Activated naive CD8-positive, alpha-beta T cell treated with anti-CD3 and anti-CD28 coated beads for 36 hours (primary cell): ENCODE results near the gene KCNAB2. TPM values are rescaled to one million over a fixed set of nuclear protein-coding genes. Genes with fewer than 3 reads are reported as not detected.

Source experiments
- DNase-seq: peaks from one replicate; pipeline ENCODE4 v3.0.0; 2021
- H3K27ac Mint-ChIP-seq: one replicate; pipeline ENCODE4 v1.8.0; 2022; ENCODE audit warnings: mild to moderate bottlenecking, moderate library complexity, mixed read lengths
- H3K27me3 Mint-ChIP-seq: one replicate; pipeline ENCODE4 v1.8.0; 2022; ENCODE audit warnings: mild to moderate bottlenecking, mixed read lengths
- H3K36me3 Mint-ChIP-seq: one replicate; pipeline ENCODE4 v1.8.0; 2021; ENCODE audit warnings: mild to moderate bottlenecking, mixed read lengths
- H3K4me1 Mint-ChIP-seq: one replicate; pipeline ENCODE4 v1.8.0; 2021; ENCODE audit warnings: mixed read lengths
- H3K4me3 Mint-ChIP-seq: one replicate; pipeline ENCODE4 v1.8.0; 2022; ENCODE audit warnings: mild to moderate bottlenecking, moderate library complexity, mixed read lengths
- H3K9me3 Mint-ChIP-seq: one replicate; pipeline ENCODE4 v1.8.0; 2022; ENCODE audit warnings: mixed read lengths
- total RNA-seq, 2 experiments: library from RNA; stranded (reverse); gene quantifications; one replicate each; pipeline ENCODE4 v1.2.3, GENCODE V29; 2021

KCNAB2 gene
- total RNA-seq = 100 to 1,000 TPM; 209 to 218 TPM

DNA sequence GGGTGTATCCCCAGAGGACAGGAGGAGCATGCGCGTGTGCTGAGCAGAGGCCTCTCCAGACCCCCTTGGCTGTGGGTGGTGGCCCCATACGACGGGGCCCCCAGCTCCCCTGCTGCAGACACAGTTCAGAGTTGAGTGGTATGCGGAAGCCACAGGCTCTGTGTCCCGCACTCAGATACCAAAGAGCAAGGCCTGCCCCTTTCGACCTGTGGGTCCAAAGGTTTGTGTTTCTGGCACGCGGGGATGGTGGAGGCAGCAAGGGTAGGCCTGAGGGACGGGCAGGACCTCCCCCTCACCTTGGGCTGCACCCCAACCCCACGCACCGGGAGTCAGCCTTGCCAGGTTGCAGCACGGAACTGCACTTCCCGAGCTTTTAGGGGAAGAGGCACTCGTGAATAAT is at the start of gene KCNAB2:
Gene KCNAB2, plus strand, starts transcription at position 328 of the 400 bp plus-strand sequence. CDS start 5,649 bp downstream, outside the sequence.
- no peak for DNase-seq
- peaks cover 12% of the 10 kb centered on the region for H3K4me1 Mint-ChIP-seq
- no peak within 1 kb of the TSS for H3K4me3 Mint-ChIP-seq
- no peaks in the 10 kb centered on the region for H3K27me3 Mint-ChIP-seq
- peaks cover 19% of the 10 kb centered on the region for H3K36me3 Mint-ChIP-seq
- no peaks in the 10 kb centered on the region for H3K9me3 Mint-ChIP-seq
- no peak within 1 kb of the TSS for H3K27ac Mint-ChIP-seq

- H3K4me1 Mint-ChIP-seq = peaks cover 19% of the 10 kb centered on the region
- H3K4me3 Mint-ChIP-seq = no peak overlapping the region
- no peaks in the 10 kb centered on the region for H3K36me3 Mint-ChIP-seq
- no peak overlapping the region for H3K27ac Mint-ChIP-seq
- no peaks in the 10 kb centered on the region for H3K27me3 Mint-ChIP-seq
- DNase-seq = no peak
- H3K9me3 Mint-ChIP-seq = no peaks in the 10 kb centered on the region
These were observed 48.9 kb upstream of the KCNAB2 start for GRCh38 chr1:5996641-5997270.

- peaks cover 24% of the 10 kb centered on the region for H3K4me1 Mint-ChIP-seq
- H3K27me3 Mint-ChIP-seq = no peaks in the 10 kb centered on the region
- H3K27ac Mint-ChIP-seq = no peak overlapping the region
- H3K4me3 Mint-ChIP-seq = no peak overlapping the region
- no peaks in the 10 kb centered on the region for H3K36me3 Mint-ChIP-seq
- no peaks in the 10 kb centered on the region for H3K9me3 Mint-ChIP-seq
- DNase-seq = no peak
These were observed 48.4 kb upstream of the KCNAB2 start for GRCh38 chr1:5997316-5997715.

DNA sequence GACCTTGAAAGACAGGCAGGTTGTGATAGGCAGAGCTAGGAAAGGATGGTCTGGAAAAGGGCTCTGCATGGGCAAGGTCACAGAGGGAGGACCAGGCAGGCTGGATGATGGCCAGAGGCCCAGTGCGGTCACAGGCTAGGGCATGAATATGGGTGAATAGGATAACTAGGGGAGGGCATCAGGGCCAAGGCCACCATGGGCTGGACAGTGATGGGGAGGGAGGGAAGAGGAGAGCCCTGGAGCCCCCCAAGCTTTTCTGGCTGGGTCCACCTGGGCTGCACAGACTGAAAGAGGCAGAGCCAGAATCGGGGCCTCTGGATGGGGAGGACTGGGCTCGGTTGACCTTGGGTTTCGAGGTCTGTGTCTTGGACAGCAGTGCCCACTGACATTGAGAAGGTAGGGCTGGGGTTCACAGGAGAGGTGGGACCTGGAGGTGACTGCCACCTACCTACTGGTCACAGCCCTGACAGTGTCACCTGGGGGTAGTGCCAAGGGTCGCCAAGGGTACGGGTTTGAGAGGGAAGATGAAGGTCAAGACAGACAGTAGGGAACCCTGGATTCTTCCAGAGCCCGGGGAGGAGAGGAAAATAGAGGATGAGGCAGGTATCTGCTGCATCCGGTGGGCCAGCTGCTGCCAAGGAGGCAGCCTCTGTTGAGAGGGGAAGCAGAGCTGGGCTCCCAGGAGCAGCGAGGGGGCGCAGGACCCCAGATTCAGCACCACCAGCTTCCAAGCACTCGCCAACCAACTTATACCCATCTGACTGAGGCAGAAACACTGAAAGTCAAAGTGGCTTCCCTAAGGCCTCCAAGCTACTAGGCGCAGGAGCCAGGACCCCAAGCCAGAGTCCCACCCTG is 47.4 kb upstream of the KCNAB2 start:
- Mint-ChIP-seq H3K4me1 (peaks cover 26% of the 10 kb centered on the region), H3K27me3 (no peaks in the 10 kb centered on the region), H3K27ac (peak overlapping the region; percentile 13), H3K9me3 (no peaks in the 10 kb centered on the region), H3K4me3 (no peak overlapping the region), H3K36me3 (no peaks in the 10 kb centered on the region)
- no peak for DNase-seq

GRCh38 chr1:5998906-5999301 is 46.8 kb upstream of the KCNAB2 start:
- H3K4me1 Mint-ChIP-seq = peaks cover 28% of the 10 kb centered on the region
- no peaks in the 10 kb centered on the region for H3K27me3 Mint-ChIP-seq
- no peak for DNase-seq
- H3K9me3 Mint-ChIP-seq = no peaks in the 10 kb centered on the region
- H3K27ac Mint-ChIP-seq = no peak overlapping the region
- no peak overlapping the region for H3K4me3 Mint-ChIP-seq
- no peaks in the 10 kb centered on the region for H3K36me3 Mint-ChIP-seq

DNA sequence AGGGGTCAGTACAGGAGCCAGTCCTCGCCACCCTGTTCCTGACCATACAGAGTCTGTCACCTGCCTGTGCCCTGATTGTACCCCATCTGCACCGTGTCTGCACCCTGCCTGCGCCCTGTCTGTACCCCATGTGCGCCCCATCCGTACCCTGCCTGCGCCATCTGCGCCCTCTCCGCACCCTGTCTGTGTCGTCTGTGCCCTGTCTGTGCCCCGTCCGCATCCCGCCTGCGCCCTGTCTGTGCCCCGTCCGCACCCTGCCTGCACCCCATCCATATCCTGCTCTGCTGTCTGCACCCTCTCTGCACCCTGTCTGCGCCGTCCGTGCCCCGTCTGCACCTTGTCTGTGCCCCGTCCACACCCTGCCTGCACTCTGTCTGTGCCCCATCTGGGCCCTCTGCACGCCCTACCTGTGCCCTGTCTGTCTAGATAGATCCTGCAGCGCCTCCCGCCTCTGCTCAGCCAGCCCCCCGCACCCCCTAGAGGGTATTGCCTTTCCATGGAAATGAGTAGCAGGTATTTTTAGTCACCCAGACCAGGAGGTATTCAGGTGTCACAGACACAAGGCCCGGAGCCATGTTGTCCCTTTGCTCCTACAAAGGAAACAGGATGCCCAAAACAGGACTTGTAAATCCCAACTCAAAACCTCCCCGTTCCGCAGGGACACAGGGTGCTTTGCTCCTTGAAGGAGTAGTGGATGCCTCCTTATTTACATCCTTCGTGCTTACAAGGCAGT is 45.8 kb upstream of the KCNAB2 start:
- Mint-ChIP-seq H3K4me1 (peaks cover 19% of the 10 kb centered on the region), H3K4me3 (no peak overlapping the region), H3K27ac (no peak overlapping the region), H3K27me3 (no peaks in the 10 kb centered on the region), H3K9me3 (no peaks in the 10 kb centered on the region), H3K36me3 (no peaks in the 10 kb centered on the region)
- no peak for DNase-seq

DNA sequence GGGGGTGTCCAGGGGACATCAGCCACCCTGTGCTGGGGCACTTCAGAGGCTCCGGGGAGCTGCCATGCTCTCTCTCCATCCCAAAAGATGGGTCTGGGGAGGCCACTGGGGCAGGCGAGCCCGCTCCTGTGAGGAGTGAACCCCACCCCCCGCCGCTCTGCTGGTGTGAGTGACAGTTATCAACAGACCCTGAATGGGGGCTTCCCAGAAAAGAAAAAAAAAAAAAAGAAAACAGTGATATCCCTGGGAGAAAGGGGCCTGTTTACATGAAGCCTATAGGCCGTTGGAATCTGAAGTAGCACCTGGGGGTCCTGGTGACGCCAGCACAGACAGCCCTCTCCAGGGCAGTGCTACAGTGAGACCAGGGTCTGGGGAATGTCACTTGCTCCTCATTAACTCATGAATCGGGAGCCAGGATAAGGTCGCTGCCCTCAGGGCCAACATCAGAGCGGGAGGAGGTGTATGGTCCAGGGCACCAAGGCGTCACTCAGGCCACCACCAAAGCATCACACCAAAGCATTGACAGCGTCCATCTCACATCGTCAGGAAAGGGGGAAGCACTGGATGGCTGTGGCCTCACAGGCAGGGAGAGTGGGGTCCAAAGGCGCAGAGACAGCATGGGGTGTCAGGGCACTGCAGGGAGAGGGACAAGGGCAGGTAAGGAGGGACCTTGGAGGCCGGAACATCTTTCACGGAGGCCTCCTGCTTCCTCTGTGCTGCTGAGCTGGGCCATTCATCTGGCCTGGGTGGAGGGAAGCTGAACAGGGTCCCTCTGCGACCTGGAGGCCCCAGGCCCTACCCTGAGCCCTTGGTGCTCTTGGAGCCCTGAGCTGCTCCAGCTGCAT is 45.0 kb upstream of the KCNAB2 start:
- Mint-ChIP-seq H3K27me3 (no peaks in the 10 kb centered on the region), H3K36me3 (no peaks in the 10 kb centered on the region), H3K9me3 (no peaks in the 10 kb centered on the region), H3K27ac (no peak overlapping the region), H3K4me3 (no peak overlapping the region), H3K4me1 (peaks cover 18% of the 10 kb centered on the region)
- DNase-seq = no peak

DNA sequence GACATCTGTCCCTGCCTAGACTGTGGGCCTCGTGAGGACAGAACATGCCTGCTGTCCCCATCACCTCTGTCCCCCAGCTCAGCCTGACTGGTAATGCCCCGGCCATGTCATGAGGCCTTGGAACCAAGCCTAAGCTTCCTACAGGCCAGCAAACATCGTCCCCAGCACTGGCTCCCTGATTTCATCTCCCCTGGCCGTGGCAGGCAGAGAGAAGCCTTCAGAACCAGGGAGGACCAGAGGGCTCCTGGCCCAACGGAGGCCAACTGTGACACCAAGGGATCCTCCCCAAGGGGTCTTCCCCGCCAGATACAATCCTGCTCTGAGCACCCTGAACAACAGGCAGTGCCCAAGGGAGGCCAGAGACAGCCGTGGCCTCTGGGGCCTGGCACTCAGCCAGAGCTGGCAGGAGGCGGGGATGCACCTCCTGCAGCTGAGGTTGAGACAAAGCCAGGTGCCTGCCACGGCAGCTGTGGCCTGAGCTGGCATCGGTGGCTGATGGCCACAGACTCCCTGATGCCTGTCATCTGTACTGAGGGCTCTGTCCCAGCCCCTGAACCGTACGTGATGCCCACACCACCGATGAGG is 43.6 kb upstream of the KCNAB2 start:
- Mint-ChIP-seq H3K4me1 (peaks cover 21% of the 10 kb centered on the region), H3K9me3 (no peaks in the 10 kb centered on the region), H3K36me3 (no peaks in the 10 kb centered on the region), H3K4me3 (no peak overlapping the region), H3K27ac (no peak overlapping the region), H3K27me3 (no peaks in the 10 kb centered on the region)
- DNase-seq = no peak

DNA sequence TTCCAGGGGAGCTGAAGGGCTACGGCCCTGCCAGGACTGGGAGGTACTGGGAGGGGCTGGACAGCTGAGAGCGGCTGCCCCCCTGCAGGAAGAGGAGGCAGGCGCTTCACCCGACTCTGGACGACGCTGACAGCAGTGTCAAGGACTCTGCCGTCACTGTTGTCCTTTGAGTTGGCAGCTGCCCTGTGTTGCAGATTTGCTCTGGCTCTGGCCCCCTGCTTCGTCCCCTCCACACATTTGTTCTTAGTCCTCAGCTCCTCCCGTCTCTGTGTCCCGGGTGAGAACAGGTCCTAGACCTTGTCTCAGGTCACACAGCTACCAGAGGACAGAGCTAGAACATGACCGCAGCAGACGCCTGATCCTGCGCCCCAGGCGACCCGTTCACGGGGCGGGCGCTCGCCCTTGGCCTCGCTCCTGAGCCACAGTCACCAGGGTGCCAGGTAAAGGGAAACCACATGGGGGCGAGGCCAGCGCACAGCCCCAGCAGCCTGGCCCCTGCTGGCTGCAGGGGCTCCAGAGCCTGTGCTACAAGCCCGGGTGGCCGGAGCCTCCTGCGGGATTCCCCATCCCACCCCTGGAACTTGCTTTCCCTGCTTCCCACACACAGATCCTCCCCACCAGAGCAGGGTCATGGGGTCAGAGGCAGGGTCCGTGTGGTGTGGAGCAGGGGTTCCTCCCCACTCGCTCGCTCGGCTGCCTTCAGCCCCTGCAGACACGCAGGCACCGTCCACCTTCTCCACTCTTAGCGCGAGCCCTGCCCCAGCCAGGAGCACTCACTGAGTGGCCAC is 42.8 kb upstream of the KCNAB2 start:
- Mint-ChIP-seq H3K4me3 (no peak overlapping the region), H3K27me3 (no peaks in the 10 kb centered on the region), H3K9me3 (no peaks in the 10 kb centered on the region), H3K4me1 (peaks cover 24% of the 10 kb centered on the region), H3K27ac (no peak overlapping the region), H3K36me3 (no peaks in the 10 kb centered on the region)
- DNase-seq = no peak

DNA sequence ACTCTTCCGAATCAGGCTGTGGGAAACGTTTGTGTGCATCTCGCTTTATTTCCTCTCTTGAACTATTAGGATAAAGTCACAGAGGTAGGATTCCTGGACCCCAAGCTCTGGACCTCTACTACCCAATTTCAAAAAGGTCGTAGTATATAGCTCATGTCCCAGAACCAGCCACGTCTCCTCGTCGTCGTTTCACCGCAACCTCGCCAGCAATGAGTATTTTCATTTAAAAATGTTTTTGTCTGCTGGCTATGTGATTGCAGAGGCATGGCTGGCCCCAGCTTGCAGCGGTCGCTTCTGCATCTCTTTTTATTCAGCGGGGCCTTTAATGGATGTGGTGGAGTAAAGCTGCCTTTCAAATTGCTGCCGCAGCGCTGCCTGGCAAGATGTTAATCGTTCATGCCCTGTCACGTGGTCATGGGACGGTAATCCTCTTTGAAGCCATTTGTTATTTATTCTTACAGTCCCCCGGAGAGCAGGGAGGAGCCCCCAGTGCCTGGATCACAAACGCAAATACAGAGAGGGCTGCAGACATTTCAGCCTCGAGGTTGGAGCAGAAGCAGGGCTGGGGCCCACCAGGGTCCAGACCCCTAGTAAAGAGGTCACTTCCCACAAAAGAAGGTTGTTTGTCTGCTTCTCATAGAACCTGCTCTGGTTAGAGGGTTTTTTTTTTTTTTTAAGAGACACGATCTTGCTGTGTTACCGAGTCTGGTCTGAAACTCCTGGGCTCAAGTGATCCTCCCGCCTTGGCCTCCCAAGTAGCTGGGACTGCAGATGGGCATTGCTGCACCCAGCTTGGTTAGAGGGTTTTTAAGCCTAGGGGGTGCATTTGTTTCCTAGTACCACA is 41.9 kb upstream of the KCNAB2 start:
- Mint-ChIP-seq H3K27me3 (no peaks in the 10 kb centered on the region), H3K4me1 (peaks cover 22% of the 10 kb centered on the region), H3K4me3 (no peak overlapping the region), H3K9me3 (no peaks in the 10 kb centered on the region), H3K27ac (no peak overlapping the region), H3K36me3 (no peaks in the 10 kb centered on the region)
- DNase-seq = no peak

DNA sequence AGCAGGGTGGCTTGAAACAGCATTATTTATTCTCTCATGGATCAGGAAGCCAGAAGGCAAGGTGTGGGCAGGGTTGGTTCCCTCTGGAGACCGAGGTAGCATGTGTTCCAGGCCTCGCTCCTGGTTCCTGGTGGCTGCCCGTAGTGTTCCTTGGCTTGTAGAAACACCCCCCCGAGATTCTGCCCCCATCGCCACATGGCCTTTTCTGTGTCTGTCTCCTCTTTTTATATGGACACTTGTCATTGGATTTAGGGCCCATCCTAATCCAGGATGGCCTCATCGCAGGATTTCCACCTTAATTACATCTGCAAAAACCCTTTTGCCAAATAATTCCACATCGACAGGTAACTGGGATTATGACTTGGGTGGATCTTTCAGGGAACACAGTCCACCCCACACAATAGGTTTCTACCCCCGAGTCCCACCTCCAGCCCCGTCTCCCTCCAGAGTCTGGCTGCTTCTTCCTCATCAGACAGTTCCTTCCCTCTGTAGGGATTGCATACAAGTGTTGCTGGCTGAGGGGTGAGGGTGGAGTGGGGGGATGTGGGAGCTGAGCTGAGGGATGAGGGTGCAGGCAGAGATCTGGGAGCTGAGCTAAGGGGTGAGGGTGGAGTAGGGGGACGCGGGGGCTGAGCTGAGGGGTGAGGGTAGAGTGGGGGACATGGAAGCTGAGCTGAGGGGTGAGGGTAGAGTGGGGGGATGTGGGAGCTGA is 41.1 kb upstream of the KCNAB2 start:
- DNase-seq = no peak
- Mint-ChIP-seq H3K4me3 (no peak overlapping the region), H3K27me3 (no peaks in the 10 kb centered on the region), H3K27ac (no peak overlapping the region), H3K4me1 (peaks cover 25% of the 10 kb centered on the region), H3K9me3 (no peaks in the 10 kb centered on the region), H3K36me3 (no peaks in the 10 kb centered on the region)

DNA sequence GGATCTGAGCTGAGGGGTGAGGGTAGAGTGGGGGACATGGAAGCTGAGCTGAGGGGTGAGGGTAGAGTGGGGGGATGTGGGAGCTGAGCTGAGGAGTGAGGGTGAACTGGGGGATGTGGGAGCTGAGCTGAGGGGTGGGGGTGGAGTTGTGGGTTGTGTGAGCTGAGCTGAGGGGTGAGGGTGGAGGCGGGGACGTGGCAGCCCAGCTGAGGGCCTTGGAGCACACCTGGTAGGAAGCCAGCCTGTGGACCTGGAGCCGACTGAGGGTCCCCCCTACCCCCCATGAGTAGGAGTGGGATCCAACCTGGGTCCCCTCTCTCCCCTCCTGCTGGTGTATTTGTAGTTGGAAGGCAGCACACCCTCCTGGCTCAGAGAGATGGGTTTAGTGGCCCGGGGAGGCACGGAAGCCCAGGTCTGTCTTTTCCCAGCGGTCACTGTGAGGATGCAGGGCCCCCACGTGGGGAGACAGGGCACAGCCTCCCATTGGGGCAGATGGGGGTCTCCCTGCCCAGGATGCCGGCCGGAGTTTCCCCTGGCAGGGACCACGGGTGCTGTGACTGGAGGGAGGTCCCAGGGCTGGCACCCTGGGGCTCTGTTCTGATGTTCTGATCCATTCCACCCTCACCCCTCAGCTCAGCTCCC is 40.3 kb upstream of the KCNAB2 start:
- Mint-ChIP-seq H3K4me3 (no peak overlapping the region), H3K4me1 (peaks cover 25% of the 10 kb centered on the region), H3K27ac (no peak overlapping the region), H3K36me3 (no peaks in the 10 kb centered on the region), H3K27me3 (no peaks in the 10 kb centered on the region), H3K9me3 (no peaks in the 10 kb centered on the region)
- no peak for DNase-seq
